Aorta (tissue), 5 donors: ENCODE results near the gene BAZ1A. TPM values are rescaled to one million over a fixed set of nuclear protein-coding genes. Genes with fewer than 3 reads are reported as not detected.
"Not testable (repeated sequence)": the region's sequence is repeated elsewhere in the genome, so short reads cannot be mapped to it uniquely, and the experiment has no call there.

ENCODE experiments used
- ATAC-seq: fragments of 200-7000 bp; cut with Tn5 transposase; one replicate; pipeline ENCODE4 v1.9.1; 2022; ENCODE audit warnings: moderate library complexity; ENCODE audit not compliant: low FRiP score
- DNase-seq, 2 donors: peaks; one replicate each; pipeline ENCODE4 v3.0.0-alpha.2; 2020
- H3K27ac ChIP-seq, 2 donors: one replicate each; pipeline ENCODE4 v1.5.1; 2013; ENCODE audit warnings: low read length in 2 of 2, mild to moderate bottlenecking in 2 of 2, moderate library complexity in 2 of 2, control low read depth in 1 of 2, inconsistent platforms in 1 of 2, low read depth in 1 of 2
- H3K27me3 ChIP-seq, 2 donors: one replicate each; pipeline ENCODE4 v1.6.1; 2013; ENCODE audit warnings: control low read depth in 1 of 2, low read length in 1 of 2, mild to moderate bottlenecking in 1 of 2, moderate library complexity in 1 of 2; ENCODE audit not compliant: insufficient read depth in 2 of 2, control insufficient read depth in 1 of 2
- H3K36me3 ChIP-seq, 2 donors: one replicate each; pipeline ENCODE4 v1.6.1; 2013; ENCODE audit warnings: control low read depth in 1 of 2, low read length in 1 of 2, mild to moderate bottlenecking in 1 of 2; ENCODE audit not compliant: insufficient read depth in 2 of 2, control insufficient read depth in 1 of 2
- H3K4me1 ChIP-seq, 2 donors: one replicate each; pipeline ENCODE4 v1.6.1; 2013; ENCODE audit warnings: low read length in 2 of 2, control low read depth in 1 of 2, mild to moderate bottlenecking in 1 of 2, moderate library complexity in 1 of 2; ENCODE audit not compliant: insufficient read depth in 2 of 2, control insufficient read depth in 1 of 2
- H3K4me3 ChIP-seq, 2 donors: one replicate each; pipeline ENCODE4 v1.5.1; 2013; ENCODE audit warnings: low read length in 2 of 2, control low read depth in 1 of 2, mild to moderate bottlenecking in 1 of 2
- H3K9me3 ChIP-seq: one replicate; pipeline ENCODE4 v1.6.1; 2013; ENCODE audit warnings: mild to moderate bottlenecking, low read length; ENCODE audit not compliant: control insufficient read depth
- WGBS, 2 donors: extraction: QIAGEN DNeasy Blood & Tissue Kit; methylation state at CpG; one replicate each; pipeline ENCODE4 v1.1.7; 2013; 5-methylcytosine and 5-hydroxymethylcytosine counted together
- intact Hi-C, 2 donors: fragments of 100-400 bp; cut with DNase I; formaldehyde crosslinking; loops; one replicate each; pipeline versions ENCODE4 v1.14.2 to v1.15.0; 2022
- polyA plus RNA-seq, 2 donors: library from polyadenylated mRNA; stranded (reverse); fragments of 200-250 nt; gene quantifications; one replicate each; pipeline ENCODE4 v1.2.3, GENCODE V29; 2013
- total RNA-seq, 2 donors: library from RNA; stranded (reverse); fragmentation: NEBNext Ultra II Directional; extraction: Animal tissue kit (Norgen Biotek cat#: 25700); gene quantifications; one replicate each; pipeline ENCODE4 v1.2.1, GENCODE V29; 2021
- donor health status: healthy with polysubstance abuse.
- donor health status: Bipolar disorder and iron deficiency.
- donor health status: DM: no; HTN: no; CAD: no.
- donor health status: DM: no; HTN: no; CAD: no.
- donor health status: DM: yes; HTN: yes; CAD: no.

BAZ1A gene
- total and polyA plus RNA-seq, 4 donors, result 9.1 to 26.6 (median 22.1) TPM

DNA sequence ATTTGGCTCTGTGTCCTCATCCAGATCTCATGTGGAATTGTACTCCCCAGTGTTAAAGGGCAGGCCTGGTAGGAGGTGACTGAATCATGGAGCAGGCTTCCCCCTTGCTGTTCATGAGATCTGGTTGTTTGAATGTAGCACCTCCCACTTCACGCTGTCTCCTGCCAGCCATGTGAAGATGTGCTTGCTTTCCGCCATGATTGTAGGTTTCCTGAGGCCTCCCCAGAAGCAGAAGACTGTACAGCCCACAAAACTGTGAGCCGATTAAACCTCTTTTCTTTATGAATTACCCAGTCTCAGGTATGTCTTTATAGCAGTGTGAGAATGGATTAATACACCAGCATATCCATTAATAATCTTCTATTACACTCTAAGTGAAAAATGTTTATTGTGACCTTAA is 70.2 kb downstream of the BAZ1A start:
- Histone ChIP-seq H3K27me3 (no peaks in the 10 kb centered on the region), H3K27ac (no peak overlapping the region), H3K9me3 (no peaks in the 10 kb centered on the region), H3K4me3 (no peak overlapping the region), H3K4me1 (no peaks in the 10 kb centered on the region), H3K36me3 (peaks cover 3 to 5% of the 10 kb centered on the region in 2 donors)
- no peak for ATAC-seq
- 94 to 97% methylated on average over 3 of the region's 3 CpGs for WGBS, 2 donors
- intact Hi-C loops, result no loop called here
- no peak for DNase-seq

DNA sequence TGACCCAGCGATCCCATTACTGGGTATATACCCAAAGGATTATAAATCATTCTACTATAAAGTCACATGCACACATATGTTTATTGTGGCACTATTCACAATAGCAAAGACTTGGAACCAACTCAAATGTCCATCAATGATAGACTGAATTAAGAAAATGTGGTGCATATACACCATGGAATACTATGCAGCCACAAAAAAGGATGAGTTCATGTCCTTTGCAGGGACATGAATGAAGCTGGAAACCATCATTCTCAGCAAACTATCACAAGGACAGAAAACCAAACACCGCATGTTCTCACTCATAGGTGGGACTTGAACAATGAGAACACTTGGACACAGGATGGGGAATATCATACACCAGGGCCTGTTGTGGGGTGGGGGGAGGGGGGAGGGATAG is 76.3 kb downstream of the BAZ1A start:
- 97% methylated on average over 2 of the region's 2 CpGs for WGBS, 2 donors
- H3K36me3 ChIP-seq, H3K4me3 ChIP-seq, intact Hi-C loops, H3K9me3 ChIP-seq, H3K27me3 ChIP-seq, DNase-seq, ATAC-seq, H3K27ac ChIP-seq, H3K4me1 ChIP-seq: not testable (repeated sequence)

- ATAC-seq, result no peak
- Histone ChIP-seq H3K27ac (no peak overlapping the region), H3K27me3 (no peaks in the 10 kb centered on the region), H3K4me1 (no peaks in the 10 kb centered on the region), H3K9me3 (no peaks in the 10 kb centered on the region), H3K4me3 (no peak overlapping the region), H3K36me3 (peaks cover 2 to 3% of the 10 kb centered on the region in 2 donors)
- DNase-seq, result no peak
- intact Hi-C loops, result no loop called here
- 98% methylated on average over 24 of the region's 24 CpGs for WGBS, 2 donors
Measured at GRCh38 chr14:34797747-34798583, 77.2 kb downstream of the BAZ1A start.

GRCh38 chr14:34796902-34797301 is 78.3 kb downstream of the BAZ1A start:
- Histone ChIP-seq H3K9me3 (no peaks in the 10 kb centered on the region), H3K27ac (no peak overlapping the region), H3K4me3 (no peak overlapping the region), H3K27me3 (no peaks in the 10 kb centered on the region), H3K4me1 (no peaks in the 10 kb centered on the region), H3K36me3 (no peaks in the 10 kb centered on the region)
- intact Hi-C loops, result no loop called here
- ATAC-seq (no peak), DNase-seq (no peak)
- 98 to 100% methylated on average over 1 of the region's 1 CpG for WGBS, 2 donors

DNA sequence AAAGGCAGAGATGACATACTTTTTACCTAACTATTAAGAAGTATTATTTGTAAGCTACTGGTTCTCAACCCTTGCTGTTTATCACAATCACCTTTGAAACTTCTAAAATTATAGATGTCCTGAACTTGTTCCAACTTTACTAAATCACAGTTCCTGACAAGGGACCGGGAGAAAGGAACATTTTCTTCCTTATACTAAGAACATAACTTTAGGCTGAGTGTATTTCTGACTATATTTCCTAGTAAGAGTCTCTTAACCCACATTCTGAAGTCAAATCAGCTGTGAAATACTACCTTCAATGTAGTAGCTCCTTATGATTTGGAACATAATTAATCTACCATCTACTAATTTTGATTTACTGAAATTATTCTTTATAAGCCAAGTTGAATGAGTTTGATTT is 80.2 kb downstream of the BAZ1A start:
- intact Hi-C loops, result loop anchor here in 1 of 2 donors (1.0 kb wide), 1 partner anchor 27 kb away; no protein-coding TSS in a partner anchor
- H3K27me3 ChIP-seq, result no peaks in the 10 kb centered on the region
- H3K4me3 ChIP-seq, result no peak overlapping the region
- ATAC-seq (no peak), DNase-seq (no peak)
- WGBS, 2 donors, result 8 to 11% methylated on average over 1 of the region's 1 CpG
- H3K36me3 ChIP-seq, result no peaks in the 10 kb centered on the region
- H3K9me3 ChIP-seq, result no peaks in the 10 kb centered on the region
- no peaks in the 10 kb centered on the region for H3K4me1 ChIP-seq
- H3K27ac ChIP-seq, result no peak overlapping the region

- H3K36me3 ChIP-seq, result no peaks in the 10 kb centered on the region
Measured at GRCh38 chr14:34794217-34794616, 80.9 kb downstream of the BAZ1A start.

DNA sequence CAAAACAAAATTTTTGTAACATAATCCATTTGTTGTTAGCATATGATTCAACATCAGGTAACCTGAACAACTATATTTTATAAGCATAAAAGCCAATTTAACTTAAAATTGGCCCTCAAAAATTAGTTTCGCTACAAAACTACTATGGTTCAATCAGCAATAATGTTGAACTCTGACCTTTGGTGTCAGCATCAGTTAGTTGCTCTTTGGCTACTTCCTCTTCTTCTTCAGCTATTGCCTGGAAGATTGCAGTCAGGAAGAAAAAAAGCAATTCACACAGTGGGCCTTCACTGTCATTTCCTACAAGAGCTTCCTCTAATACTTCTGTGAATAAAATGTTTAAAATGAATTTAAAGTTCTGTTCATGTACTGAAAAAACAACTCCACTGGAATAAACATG is 82.6 kb downstream of the BAZ1A start:
- H3K36me3 ChIP-seq, result no peaks in the 10 kb centered on the region
- H3K27me3 ChIP-seq, result no peaks in the 10 kb centered on the region
- no peak overlapping the region for H3K4me3 ChIP-seq
- intact Hi-C loops, result no loop called here
- no peak for DNase-seq
- H3K4me1 ChIP-seq, result no peaks in the 10 kb centered on the region
- 94 to 99% methylated on average over 1 of the region's 1 CpG for WGBS, 2 donors
- ATAC-seq, result no peak
- no peaks in the 10 kb centered on the region for H3K9me3 ChIP-seq
- H3K27ac ChIP-seq, result no peak overlapping the region

More at GRCh38 chr14:34794217-34794616, 80.9 kb downstream of the BAZ1A start:
- no peak for ATAC-seq
- no peak for DNase-seq
- Histone ChIP-seq H3K27ac (no peak overlapping the region), H3K4me3 (no peak overlapping the region), H3K4me1 (no peaks in the 10 kb centered on the region), H3K27me3 (no peaks in the 10 kb centered on the region), H3K9me3 (no peaks in the 10 kb centered on the region)
- 74% methylated on average over 2 of the region's 2 CpGs for WGBS, 2 donors
- intact Hi-C loops, result no loop called here

DNA sequence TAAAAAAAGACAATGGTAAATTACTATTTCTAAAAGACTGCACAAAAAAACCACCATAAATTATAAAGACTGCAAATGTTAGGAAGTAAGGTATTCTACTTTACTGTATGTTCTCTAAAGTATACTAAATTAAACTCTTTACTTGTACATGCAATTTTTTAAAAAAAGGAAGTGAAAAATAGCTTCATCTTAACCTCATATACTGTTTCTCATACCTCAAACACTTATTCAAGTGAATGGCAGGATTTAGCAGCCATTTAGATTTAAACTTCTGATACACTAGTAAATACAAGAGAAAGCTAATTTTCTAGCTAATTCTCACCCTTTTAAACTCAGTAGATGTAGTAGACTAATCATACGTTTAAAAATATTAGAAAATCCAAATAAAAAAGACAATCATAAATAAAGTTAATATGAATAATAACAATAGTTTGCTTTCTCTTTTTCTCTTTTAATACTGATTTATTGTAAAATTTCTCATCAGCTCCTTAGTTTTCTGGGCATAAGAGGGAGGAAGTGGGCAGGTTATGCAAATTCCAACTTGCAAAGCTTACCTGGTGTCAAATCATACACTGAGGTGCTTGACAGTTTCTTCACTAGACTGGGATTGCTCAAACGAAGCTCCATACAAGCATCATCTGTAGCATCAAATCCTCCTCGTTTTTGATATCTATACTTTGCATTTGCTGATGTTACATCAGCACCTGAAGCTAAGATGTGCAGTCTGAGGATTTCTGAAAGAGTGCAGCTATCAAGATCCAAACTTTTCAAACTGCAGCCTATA is 89.7 kb downstream of the BAZ1A start:
- Histone ChIP-seq H3K27me3 (no peaks in the 10 kb centered on the region), H3K9me3 (no peaks in the 10 kb centered on the region), H3K4me3 (no peak overlapping the region), H3K36me3 (peaks cover 0 to 2% of the 10 kb centered on the region in 2 donors), H3K27ac (no peak overlapping the region), H3K4me1 (no peaks in the 10 kb centered on the region)
- ATAC-seq (no peak), DNase-seq (no peak)
- intact Hi-C loops, result no loop called here
- WGBS, 2 donors, result 75 to 78% methylated on average over 3 of the region's 3 CpGs
